Left lobe of liver (tissue), 2 donors: ENCODE results near the gene HLF. TPM values are rescaled to one million over a fixed set of nuclear protein-coding genes. Genes with fewer than 3 reads are reported as not detected.
"Not testable (repeated sequence)": the region's sequence is repeated elsewhere in the genome, so short reads cannot be mapped to it uniquely, and the experiment has no call there.

Source experiments
- ATAC-seq: fragments of 200-7000 bp; cut with Tn5 transposase; one replicate; pipeline ENCODE4 v1.9.1; 2020; ENCODE audit warnings: mild to moderate bottlenecking, moderate library complexity
- DNase-seq: peaks from one replicate; pipeline ENCODE4 v3.0.0-alpha.2; 2020; ENCODE audit warnings: low spot score
- total RNA-seq: library from RNA; stranded (reverse); gene quantifications from one replicate; pipeline ENCODE4 v1.2.1, GENCODE V29; 2021
- donor health status: DM: no; HTN: no; CAD: no; lungs with moderate emphysema.
- donor health status: DM: no; HTN: yes; CAD: no.

The HLF gene
- total RNA-seq, 1 donor from 2014 or later = 65.8 TPM

DNA sequence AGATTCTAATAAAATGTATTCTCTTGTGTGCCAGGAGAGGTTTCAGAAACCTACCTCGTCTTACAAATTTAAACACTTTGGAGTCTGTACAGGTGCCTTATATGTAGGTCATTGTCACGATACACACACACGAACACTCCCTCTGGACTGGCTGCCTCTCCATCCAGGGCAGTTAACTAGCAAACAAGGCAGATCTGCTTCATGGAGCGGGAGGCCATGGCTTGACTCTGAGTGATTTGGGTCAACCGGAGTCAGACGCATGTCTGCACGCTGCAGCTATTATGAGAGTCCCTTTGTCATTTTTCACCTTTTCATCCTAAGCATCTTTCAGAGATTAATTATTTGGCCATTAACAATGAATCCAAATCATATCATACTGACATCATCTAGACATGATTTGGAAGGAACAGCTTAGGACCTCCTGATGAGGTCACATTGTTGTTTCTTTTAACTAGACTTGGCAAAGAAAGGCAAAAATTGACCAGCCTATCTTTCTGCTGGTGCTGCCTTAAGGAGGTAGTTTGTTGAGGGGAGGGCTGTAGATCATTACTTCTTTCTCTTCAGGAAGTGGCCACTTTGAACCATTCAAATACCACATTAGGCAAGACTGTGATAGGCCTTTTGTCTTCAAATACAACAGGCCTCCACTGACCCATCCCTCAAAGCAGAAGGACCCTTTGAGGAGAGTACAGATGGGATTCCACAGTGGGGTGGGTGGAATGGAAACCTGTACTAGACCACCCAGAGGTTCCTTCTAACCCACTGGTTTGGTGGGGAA is 58.9 kb downstream of the HLF start:
- peak; percentile 27 for DNase-seq
- ATAC-seq = peak; percentile 15

DNA sequence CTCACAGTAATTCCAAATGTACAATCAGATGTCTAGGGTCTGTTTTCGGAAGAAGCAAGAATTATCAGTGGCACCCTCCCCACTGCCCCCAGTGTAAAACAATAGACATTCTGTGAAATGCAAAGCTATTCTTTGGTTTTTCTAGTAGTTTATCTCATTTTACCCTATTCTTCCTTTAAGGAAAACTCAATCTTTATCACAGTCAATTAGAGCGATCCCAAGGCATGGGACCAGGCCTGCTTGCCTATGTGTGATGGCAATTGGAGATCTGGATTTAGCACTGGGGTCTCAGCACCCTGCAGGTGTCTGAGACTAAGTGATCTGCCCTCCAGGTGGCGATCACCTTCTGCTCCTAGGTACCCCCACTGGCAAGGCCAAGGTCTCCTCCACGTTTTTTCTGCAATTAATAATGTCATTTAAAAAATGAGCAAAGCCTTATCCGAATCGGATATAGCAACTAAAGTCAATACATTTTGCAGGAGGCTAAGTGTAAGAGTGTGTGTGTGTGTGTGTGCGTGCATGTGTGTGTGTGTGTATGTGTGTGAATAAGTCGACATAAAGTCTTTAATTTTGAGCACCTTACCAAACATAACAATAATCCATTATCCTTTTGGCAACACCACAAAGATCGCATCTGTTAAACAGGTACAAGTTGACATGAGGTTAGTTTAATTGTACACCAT is 59.7 kb downstream of the HLF start:
- ATAC-seq (no peak), DNase-seq (peak; percentile 4)

DNA sequence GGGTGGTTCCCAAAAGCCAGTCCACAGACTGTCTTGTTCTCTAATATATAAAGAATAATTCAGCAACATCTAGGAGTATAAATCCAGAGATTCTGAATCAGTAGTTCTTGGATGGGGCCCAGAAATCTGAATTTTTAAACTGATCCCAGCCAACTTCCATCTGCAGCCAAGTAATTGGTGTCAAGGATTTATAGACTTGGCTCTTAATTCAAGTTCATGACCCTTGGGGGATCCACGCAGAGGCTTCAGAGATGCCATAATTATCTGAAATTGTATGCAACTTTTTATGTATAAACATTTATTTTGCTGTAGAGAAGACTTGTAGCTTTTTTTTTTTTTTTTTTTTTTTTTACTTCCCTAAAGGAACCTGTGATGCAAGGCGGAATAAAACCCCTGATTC is 60.6 kb downstream of the HLF start:
- ATAC-seq = no peak

DNA sequence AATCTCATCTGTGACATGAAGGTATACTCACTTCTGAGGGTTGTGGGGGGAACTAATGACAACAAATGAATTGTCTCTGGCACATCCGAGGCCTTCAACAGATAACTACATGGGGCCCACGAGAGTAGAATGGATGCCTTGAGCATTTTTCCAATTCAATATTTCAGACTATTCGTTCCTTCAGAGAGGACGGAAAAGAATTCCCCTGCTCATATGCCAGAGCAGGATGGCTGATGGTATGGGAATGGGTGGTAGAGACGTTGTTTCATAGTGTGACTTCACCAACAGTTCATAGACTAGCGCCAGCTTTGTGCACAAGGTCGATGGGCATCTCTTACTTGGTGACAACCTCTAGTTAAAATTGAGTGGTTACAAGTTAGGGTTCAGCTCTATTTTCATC is 61.3 kb downstream of the HLF start:
- DNase-seq (no peak), ATAC-seq (no peak)

More for the DNA sequence above, 60.6 kb downstream of the HLF start:
- no peak for DNase-seq

DNA sequence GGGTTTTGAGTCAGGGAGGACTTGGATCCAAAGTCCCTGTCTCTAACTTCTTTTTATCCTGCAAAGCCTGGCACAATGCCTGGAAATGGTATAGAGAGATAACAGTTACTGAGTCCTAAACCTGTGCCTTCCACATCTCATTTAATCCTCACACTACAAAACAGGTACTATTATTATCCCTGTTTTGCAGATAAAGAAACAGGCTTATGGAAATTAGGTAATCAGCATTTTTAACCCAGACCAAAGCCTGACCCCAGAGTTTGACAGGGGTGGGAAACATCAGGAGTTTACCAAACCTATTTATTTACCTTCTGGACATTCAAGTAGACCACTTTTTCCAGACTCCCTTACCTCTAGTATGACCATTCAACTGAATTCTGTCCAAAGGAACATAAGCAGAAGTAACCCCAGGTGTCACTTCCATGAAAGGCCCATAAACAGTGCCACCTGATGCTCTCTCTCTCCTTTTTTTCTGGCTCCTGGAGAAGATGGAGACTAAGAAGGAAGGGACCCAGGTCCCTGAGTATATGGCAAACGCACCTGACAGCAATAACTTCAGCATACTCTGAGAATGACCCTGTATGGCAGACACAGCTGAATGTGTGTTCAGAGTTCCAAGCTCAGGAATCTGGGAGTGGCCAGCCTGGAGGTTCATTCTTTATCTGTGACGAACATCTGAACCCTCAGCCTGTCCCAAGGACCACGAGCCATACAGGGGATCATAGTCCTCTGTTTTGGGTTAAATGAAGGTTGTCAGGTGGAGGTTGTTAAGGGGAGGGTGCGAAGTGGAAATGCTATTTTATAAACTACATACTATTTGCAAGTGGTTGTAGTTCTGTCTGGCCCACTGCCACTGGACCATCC is 62.7 kb downstream of the HLF start:
- ATAC-seq = peak; percentile 48

DNA sequence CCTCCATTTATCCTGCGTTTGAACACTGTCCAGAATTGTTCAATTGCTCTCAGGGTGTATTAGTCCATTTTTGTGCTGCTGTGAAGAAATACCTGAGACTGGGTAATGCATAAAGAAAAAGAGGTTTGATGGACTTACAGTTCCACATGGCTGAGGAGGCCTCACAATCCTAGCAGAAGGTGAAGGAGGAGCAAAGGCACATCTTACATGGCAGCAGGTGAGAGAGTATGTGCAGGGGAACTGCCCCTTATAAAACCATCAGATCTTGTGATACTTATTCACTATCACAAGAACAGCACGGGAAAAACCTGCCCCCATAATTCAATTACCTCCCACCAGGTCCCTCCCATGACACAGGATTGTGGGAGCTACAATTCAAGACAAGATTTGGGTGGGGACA is 63.8 kb downstream of the HLF start:
- not testable (repeated sequence) for ATAC-seq, DNase-seq

More for the DNA sequence above, 62.7 kb downstream of the HLF start:
- DNase-seq = no peak

DNA sequence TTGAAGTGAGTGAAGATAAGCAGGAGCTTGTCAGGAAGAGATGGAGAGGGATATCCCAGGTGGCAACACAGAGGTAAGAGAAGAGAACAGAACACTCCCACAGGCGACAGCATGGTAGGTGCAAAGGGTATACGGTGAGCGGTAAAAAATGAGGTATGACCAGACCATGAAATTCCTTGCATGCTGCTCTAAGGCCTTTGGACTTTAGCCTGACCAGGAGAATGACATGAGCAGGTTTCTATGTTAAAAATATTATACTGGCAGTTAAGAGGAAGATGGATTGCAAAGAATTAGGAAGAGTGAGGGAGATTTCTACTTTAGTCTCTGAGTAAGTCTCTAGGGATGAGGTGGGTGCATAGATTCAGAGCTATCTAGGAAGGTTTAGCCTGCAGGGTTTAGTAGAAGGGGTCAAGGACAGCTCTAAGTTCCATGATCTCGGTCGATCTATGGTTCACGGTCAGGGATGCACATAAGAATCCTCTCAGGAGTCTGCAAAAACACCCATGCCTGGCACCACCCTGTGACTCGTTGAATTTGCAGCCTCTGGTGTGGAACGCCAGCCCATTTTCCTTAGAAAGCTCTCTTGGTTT is 65.7 kb downstream of the HLF start:
- no peak for DNase-seq

DNA sequence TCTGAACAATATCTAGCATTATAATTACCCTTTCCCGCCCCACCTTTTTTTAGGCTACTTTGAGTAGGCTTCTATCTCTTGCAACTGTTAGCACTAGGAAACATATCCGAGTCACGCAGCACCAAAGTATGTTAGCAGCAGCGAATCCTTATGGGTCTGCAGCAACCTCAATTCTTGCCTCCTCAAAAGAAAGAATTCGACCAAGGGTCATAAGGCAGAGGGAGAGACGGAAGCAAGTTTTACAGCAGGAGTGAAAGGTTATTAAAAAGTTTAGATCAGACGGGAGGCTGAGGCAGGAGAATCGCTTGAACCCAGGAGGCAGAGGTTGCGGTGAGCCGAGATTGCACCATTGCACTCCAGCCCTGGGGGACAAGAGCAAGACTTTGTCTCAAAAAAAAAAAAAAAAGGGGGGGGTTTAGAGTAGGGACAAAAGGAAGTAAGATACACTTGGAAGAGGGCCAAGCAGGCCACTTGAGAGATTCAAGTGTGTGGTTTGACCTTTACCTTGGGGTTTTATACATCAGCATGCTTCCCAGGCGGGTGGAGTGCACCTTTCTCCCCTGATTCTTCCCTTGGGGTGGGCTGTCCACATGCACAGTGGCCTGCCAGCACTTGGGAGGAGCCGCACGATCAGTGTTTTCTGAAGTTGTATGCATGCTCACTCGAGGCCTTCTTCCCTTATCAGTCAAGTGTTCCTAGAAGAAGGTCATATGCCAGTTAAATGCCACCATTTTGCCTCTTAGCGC is 67.7 kb downstream of the HLF start:
- ATAC-seq (no peak), DNase-seq (no peak)

More for the DNA sequence above, 65.7 kb downstream of the HLF start:
- peak; percentile 62 for ATAC-seq

DNA sequence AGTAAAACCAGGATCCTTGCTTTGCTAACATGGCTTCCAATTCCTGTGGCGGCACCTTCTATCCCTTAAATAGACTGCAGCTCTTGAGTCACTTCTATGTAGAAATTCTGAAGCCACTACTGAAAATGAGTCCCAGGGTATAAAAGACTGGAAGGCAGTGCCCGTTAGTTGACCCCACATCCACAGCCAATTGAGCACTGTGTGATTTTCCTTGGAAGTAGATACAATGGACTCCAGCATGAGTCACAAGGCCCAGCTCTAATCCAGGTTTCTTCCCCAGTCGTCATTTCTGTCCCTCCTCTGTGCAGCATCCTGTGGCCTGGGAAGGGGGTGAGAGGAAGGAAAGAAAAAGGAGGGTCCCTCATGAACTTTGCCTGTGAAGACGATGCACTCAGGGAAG is 69.5 kb downstream of the HLF start:
- ATAC-seq (no peak), DNase-seq (no peak)

DNA sequence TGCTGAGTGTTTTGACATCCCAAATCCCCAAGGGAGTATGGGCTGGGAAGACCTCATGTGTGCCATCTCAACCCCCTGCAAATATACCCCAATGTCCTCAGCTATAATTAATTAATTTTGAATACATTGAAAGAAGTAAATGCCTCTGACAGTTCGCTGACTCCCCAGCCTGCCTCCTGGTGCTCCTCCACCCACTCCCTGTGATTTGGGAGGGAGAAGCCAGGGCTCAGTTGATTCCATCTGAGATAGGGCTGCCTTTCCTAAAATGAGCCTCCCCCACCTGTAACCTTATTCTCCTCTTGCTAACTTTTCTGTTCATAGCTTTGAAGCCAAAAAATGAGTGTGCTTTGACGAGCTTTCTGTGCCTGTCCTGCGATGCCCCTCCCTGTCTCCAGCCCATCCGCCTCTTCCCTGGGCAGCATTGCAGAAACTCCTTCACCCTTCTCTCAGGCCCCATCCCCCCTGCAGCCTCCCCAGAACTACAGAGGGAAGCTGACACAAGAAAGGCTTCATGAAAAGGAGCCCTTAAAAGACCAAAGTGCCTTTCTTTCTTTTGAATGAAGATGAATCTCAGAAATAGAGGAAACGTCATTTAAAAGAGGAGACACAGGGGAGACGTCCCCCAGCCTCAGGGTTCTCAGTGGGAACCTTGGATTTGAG is 70.3 kb downstream of the HLF start:
- DNase-seq (no peak), ATAC-seq (no peak)

DNA sequence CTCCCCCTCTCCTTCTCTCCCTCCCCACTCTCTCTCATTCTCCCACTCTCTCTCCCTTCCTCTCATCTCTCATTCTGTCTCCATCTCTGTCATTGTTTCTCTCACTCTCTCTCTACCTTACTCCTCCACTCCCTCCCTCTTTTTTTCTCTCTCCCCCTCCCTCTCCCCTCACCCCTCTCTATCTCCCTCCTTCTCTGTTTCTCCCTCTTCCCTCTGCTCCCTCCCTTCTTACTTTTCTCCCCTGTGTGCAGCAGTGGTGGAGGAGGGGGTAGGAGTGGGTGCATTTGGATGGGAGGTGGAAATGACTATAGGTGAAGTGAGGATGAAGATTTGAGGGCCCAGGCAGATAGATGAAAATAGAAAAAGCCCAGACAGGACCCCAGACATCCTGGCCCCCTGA is 70.9 kb downstream of the HLF start:
- no peak for DNase-seq
- ATAC-seq = no peak

DNA sequence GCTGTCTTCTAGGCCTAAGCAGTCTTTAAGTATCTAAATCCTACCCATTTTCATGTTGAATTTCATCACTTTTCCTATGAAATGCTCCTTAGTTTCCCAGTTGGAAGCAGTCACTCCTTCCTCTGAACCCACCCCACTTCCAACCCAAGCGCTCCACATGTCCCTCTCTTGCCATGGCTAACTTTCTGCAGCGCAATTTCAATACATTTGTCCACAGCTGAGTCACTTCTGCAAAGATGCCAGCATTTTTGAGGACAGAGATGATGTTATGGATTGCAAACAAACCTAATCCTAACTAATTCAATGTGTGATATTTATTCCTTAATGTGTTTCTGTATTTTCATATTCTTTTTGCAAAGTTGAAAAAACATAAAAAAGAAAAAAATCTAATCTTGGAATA is 71.7 kb downstream of the HLF start:
- DNase-seq (no peak), ATAC-seq (no peak)

DNA sequence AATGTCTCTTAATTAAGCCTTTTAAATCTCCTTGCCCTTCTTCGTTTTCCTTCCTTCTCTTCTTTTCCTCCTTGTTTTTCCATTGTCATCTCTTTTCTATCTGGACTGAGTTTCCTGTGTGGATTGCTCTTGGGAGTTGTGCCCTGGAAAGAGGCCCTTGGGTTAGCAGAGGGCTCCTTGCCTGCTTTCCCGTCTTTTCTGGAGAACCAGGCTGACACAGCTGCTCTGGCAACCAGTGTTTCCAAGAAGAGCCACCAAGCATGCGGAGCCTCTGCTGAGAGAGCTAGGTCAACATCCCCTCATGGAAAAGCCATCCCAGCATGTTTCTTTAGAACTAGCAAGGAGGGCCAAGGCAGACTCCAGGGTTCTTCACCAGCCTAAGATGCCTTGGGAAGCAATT is 75.4 kb downstream of the HLF start:
- no peak for ATAC-seq

DNA sequence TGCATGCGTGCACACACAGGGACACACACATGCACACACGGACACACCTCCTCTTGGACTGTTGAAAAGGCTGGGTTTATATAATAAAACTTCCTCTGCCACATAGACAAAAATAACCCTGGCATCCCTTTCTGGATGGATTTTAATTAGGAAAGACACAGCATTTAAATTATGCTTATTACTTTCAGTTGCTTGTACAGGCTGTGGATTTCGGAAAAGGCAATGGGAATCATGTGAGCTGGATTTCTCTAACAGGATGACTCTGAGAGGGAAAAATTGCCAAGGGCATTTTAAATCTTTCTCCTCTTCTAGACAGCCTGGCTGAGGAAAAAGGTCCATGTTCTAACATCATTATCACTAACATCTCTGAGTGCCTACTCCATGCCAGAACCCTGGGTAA is 75.9 kb downstream of the HLF start:
- ATAC-seq (no peak), DNase-seq (no peak)

More for the DNA sequence above, 75.4 kb downstream of the HLF start:
- no peak for DNase-seq

DNA sequence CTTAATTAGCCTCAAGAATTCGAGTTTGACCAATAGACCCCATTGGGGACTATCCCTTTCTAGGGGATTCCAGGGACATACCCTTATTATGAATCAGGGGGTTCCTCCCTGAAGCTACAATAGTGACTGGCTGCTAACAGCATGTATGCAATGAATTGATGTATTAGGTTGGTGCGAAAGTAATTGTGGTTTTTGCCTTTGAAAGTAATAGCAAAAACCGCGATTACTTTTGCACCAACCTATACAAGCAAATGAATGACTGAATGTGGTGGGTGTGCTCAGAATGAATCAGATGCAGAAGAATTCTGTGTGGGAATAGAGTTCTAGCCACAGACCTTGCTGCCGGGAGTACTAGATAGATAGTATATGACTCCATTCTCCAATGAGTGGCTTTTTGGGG is 76.7 kb downstream of the HLF start:
- DNase-seq (no peak), ATAC-seq (no peak)

DNA sequence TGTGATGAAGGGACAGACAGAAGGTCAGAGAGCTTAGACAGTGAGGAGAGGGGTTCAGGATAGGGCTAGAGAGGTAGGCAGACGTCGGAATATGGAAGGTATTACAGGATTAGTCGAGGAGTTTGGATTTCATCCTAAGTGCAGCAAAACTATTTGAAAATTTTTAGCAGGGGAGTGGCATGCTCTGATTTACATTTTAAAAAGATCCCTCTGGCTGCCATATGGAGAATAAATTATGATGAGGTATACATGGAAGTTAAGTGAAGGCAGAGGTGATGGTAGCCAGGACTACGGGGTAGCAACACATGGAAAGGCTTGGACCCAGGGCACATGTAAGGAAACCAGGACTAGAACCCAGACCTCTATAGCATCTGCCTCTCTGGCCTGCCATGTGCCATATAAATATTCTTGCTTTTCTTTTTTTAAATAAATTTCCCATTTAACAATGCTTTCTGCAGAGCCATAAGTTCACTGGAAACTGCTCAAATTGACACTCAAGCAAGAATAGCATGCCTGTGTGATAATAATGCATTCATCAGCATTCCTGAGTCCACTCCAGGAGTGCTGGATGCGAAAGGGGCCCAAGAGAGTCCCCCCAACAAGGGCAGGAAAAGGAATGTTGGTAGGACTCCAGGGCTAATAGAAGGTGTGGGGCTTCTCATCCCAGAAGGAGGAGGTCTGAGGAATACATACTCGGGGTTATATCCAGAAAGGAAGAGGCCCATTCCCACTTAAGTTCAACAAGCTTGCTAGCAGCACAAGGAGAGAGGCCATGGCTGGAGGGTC is 78.2 kb downstream of the HLF start:
- ATAC-seq = no peak
- DNase-seq = no peak

DNA sequence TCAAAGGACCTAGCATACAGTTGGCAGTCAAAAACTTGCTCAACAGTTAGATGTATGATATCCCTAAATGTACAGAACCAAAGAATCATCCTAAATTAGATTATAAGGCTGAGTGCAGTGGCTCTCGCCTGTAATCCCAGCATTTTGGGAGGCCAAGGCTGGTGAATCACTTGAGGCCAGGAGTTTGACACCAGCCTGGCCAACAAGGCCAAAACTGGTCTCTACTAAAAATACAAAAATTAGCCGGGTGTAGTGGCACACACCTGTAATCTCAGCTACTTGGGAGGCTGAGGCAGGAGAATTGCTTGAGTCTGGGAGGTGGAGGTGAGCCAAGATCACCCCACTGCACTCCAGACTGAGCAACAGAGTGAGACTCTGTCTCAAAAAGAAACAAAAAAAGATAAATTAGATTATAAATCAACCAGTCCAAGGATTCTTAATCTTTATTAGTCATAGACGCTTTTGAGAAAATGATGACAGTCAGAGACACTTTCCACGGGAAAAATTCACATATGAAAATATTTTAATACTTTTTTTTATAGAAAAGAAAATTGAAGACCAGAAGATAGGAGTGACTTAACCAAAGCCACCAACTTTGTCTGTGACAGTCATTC is 79.2 kb downstream of the HLF start:
- no peak for ATAC-seq
- DNase-seq = no peak

DNA sequence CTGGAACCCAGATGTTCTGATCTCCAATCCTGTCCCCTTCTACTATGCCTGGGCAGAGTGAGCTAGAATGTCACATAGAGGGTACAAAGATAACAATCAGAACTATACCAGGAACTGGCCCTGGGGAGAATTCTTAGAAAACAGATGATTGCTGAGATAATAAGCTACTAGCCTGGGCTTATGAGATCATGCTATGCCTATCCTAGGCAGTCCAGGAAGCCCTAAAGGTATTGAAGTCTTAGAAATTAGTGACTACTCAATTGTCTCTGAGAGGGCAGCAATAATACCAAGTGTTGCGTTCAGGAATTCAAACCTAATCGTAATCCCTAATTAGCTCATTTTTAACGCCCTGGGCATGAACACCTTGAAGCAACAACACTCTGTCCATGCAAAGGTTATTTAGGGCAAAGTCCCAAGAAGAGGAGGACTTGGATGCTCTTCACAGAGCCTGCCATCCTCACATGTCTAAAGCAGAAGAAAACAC is 79.8 kb downstream of the HLF start:
- DNase-seq (no peak), ATAC-seq (no peak)
